HG02623 (cell line): ENCODE measurements around the gene ANKRD44.

ENCODE experiments used
- ATAC-seq: cut with Tn5 transposase; IDR thresholded peaks from one replicate; pipeline ENCODE4 v1.9.1; 2021; ENCODE audit warnings: moderate library complexity; ENCODE audit not compliant: unreplicated experiment

The ANKRD44 gene

GRCh38 chr2:197264332-197264731, 46.2 kb downstream of the ANKRD44 start:
- ATAC-seq = no peak

- ATAC-seq = no peak
Observed at GRCh38 chr2:197263077-197263476, 47.5 kb downstream of the ANKRD44 start.

GRCh38 chr2:197261808-197262226, 48.8 kb downstream of the ANKRD44 start:
- ATAC-seq = peak; percentile 61

GRCh38 chr2:197259470-197259999, 51.0 kb downstream of the ANKRD44 start:
- no peak for ATAC-seq

GRCh38 chr2:197258580-197258979, 52.0 kb downstream of the ANKRD44 start:
- no peak for ATAC-seq

GRCh38 chr2:197256547-197257170, 53.9 kb downstream of the ANKRD44 start:
- no peak for ATAC-seq

GRCh38 chr2:197256021-197256420, 54.6 kb downstream of the ANKRD44 start:
- ATAC-seq = no peak

- ATAC-seq = peak; percentile 94
Observed at GRCh38 chr2:197255543-197255942, 55.0 kb downstream of the ANKRD44 start.

GRCh38 chr2:197254776-197255530, 55.6 kb downstream of the ANKRD44 start:
- ATAC-seq = peak; percentile 14

- no peak for ATAC-seq
Observed at GRCh38 chr2:197251576-197251975, 59.0 kb downstream of the ANKRD44 start.

- ATAC-seq = no peak
Observed at GRCh38 chr2:197251163-197251562, 59.4 kb downstream of the ANKRD44 start.

GRCh38 chr2:197250084-197250397, 60.5 kb downstream of the ANKRD44 start:
- ATAC-seq = no peak

GRCh38 chr2:197249381-197250083, 61.0 kb downstream of the ANKRD44 start:
- no peak for ATAC-seq

GRCh38 chr2:197248623-197249022, 62.0 kb downstream of the ANKRD44 start:
- peak; percentile 39 for ATAC-seq

GRCh38 chr2:197248001-197248401, 62.6 kb downstream of the ANKRD44 start:
- no peak for ATAC-seq

GRCh38 chr2:197247083-197247482, 63.5 kb downstream of the ANKRD44 start:
- no peak for ATAC-seq

GRCh38 chr2:197245829-197246804, 64.5 kb downstream of the ANKRD44 start:
- no peak for ATAC-seq

- no peak for ATAC-seq
Observed at GRCh38 chr2:197244349-197244748, 66.2 kb downstream of the ANKRD44 start.

- ATAC-seq = no peak
Observed at GRCh38 chr2:197242719-197243118, 67.9 kb downstream of the ANKRD44 start.

GRCh38 chr2:197241596-197241995, 69.0 kb downstream of the ANKRD44 start:
- no peak for ATAC-seq

- ATAC-seq = no peak
Observed at GRCh38 chr2:197241153-197241552, 69.4 kb downstream of the ANKRD44 start.
